IMR-90 (cell line): ENCODE data around the gene C1QL1. TPM values are rescaled to one million over a fixed set of nuclear protein-coding genes. Genes with fewer than 3 reads are reported as not detected.

Experiments
- ATAC-seq: fragments of 200-7000 bp; cut with Tn5 transposase; 2 replicates; pipeline ENCODE4 v1.9.1; 2020; ENCODE audit warnings: low read depth, mild to moderate bottlenecking, moderate library complexity
- BruUV-seq: library from RNA; stranded (reverse); fragments of 400-500 nt; replicated peaks from 2 replicates; lab custom pipeline; 2021; lab: Mats Ljungman, UMichigan
- CTCF ChIA-PET: fragments of 300-600 bp; formaldehyde crosslinking; extraction: SDS; loops from one replicate; lab custom pipeline; 2021; ENCODE audit warnings: antibody characterized with exemption; lab: Yijun Ruan, JAX
- POLR2A ChIA-PET: fragments of 300-600 bp; sonication (Branson Sonifier 250); formaldehyde crosslinking; loops from one replicate; lab custom pipeline; 2022; ENCODE audit warnings: antibody characterized with exemption; ENCODE audit not compliant: unreplicated experiment; lab: Charles Lee
- DNase-seq: peaks from one replicate; pipeline ENCODE4 v3.0.0; 2013
- H2AFZ ChIP-seq: replicated peaks from 2 replicates; pipeline ENCODE3; 2013; ENCODE audit warnings: low read length, mild to moderate bottlenecking; ENCODE audit not compliant: poor library complexity
- H2AK5ac ChIP-seq: 2 replicates; pipeline ENCODE4 v1.6.1; 2013; ENCODE audit warnings: low read depth, low read length, inconsistent platforms
- H2AK9ac ChIP-seq: replicated peaks from 2 replicates; pipeline ENCODE3; 2013; ENCODE audit warnings: mild to moderate bottlenecking, low read depth, low read length, moderate library complexity; ENCODE audit not compliant: poor library complexity
- H2BK120ac ChIP-seq: 2 replicates; pipeline ENCODE4 v1.6.1; 2013; ENCODE audit warnings: low read depth, low read length, inconsistent platforms
- H2BK15ac ChIP-seq: 3 replicates; pipeline ENCODE4 v1.6.1; 2013; ENCODE audit warnings: low read depth, low read length, inconsistent platforms
- H2BK20ac ChIP-seq: 2 replicates; pipeline ENCODE4 v1.6.1; 2013; ENCODE audit warnings: low read depth, mild to moderate bottlenecking, inconsistent platforms, low read length, moderate library complexity
- H2BK5ac ChIP-seq: 2 replicates; pipeline ENCODE4 v1.6.1; 2013; ENCODE audit warnings: mild to moderate bottlenecking, low read depth, low read length, inconsistent platforms; ENCODE audit not compliant: poor library complexity, severe bottlenecking
- H3K14ac ChIP-seq: replicated peaks from 2 replicates; pipeline ENCODE4 v1.6.1; 2013; ENCODE audit warnings: low read depth, low read length, inconsistent platforms
- H3K18ac ChIP-seq: 2 replicates; pipeline ENCODE4 v1.6.1; 2013; ENCODE audit warnings: low read depth, low read length, control low read depth
- H3K23ac ChIP-seq: 2 replicates; pipeline ENCODE4 v1.6.1; 2013; ENCODE audit warnings: low read depth, low read length, inconsistent platforms
- H3K27ac ChIP-seq: 2 replicates; pipeline ENCODE4 v1.5.1; 2013; ENCODE audit warnings: mild to moderate bottlenecking, control low read depth, low read length; ENCODE audit not compliant: insufficient read depth
- H3K27me3 ChIP-seq: 2 replicates; pipeline ENCODE4 v1.6.1; 2013; ENCODE audit warnings: low read length; ENCODE audit not compliant: control insufficient read depth, insufficient read depth
- H3K36me3 ChIP-seq: 2 replicates; pipeline ENCODE4 v1.6.1; 2013; ENCODE audit warnings: low read length, mixed read lengths; ENCODE audit not compliant: control insufficient read depth, insufficient read depth
- H3K4ac ChIP-seq: 2 replicates; pipeline ENCODE4 v1.6.1; 2013; ENCODE audit warnings: low read depth, low read length, inconsistent platforms
- H3K4me1 ChIP-seq: 2 replicates; pipeline ENCODE4 v1.6.1; 2013; ENCODE audit warnings: low read length, mixed read lengths; ENCODE audit not compliant: control insufficient read depth, insufficient read depth
- H3K4me2 ChIP-seq: 2 replicates; pipeline ENCODE4 v1.6.1; 2013; ENCODE audit warnings: low read depth, mild to moderate bottlenecking, control low read depth, low read length, moderate library complexity
- H3K4me3 ChIP-seq: 2 replicates; pipeline ENCODE4 v1.5.1; 2013; ENCODE audit warnings: low read depth, mild to moderate bottlenecking, control low read depth, low read length, moderate library complexity; ENCODE audit not compliant: insufficient read depth
- H3K56ac ChIP-seq: 2 replicates; pipeline ENCODE4 v1.6.1; 2013; ENCODE audit warnings: low read length, inconsistent platforms; ENCODE audit not compliant: insufficient read depth; ENCODE audit errors: extremely low read depth
- H3K79me1 ChIP-seq, 2 experiments: 2 replicates each; pipeline ENCODE4 v1.6.1; 2013; ENCODE audit warnings: low read length in 2 of 2, inconsistent platforms in 1 of 2, low read depth in 1 of 2
- H3K9ac ChIP-seq: 2 replicates; pipeline ENCODE4 v1.6.1; 2013; ENCODE audit warnings: low read depth, low read length, control low read depth
- H3K9me1 ChIP-seq: 2 replicates; pipeline ENCODE4 v1.6.1; 2013; ENCODE audit warnings: low read length, inconsistent platforms; ENCODE audit not compliant: insufficient read depth
- H3K9me3 ChIP-seq: 2 replicates; pipeline ENCODE4 v1.6.1; 2013; ENCODE audit warnings: low read length; ENCODE audit not compliant: control insufficient read depth, insufficient read depth
- H4K20me1 ChIP-seq: 2 replicates; pipeline ENCODE4 v1.6.1; 2013; ENCODE audit warnings: low read length, inconsistent platforms; ENCODE audit not compliant: insufficient read depth
- H4K5ac ChIP-seq: 2 replicates; pipeline ENCODE4 v1.6.1; 2013; ENCODE audit warnings: mild to moderate bottlenecking, low read depth, low read length, control low read depth
- H4K8ac ChIP-seq, 2 experiments: 2 replicates each; pipeline ENCODE4 v1.6.1; 2013; ENCODE audit warnings: low read depth in 2 of 2, low read length in 2 of 2, control low read depth in 1 of 2, inconsistent platforms in 1 of 2
- H4K91ac ChIP-seq: 2 replicates; pipeline ENCODE4 v1.6.1; 2013; ENCODE audit warnings: low read depth, low read length, inconsistent platforms; ENCODE audit not compliant: insufficient read depth
- BHLHE40 ChIP-seq: fragments of 150-350 bp; IDR thresholded peaks from 2 replicates; pipeline ENCODE4 v1.6.1; 2016; ENCODE audit warnings: mild to moderate bottlenecking, low read depth, low read length
- CEBPB ChIP-seq: IDR thresholded peaks from 2 replicates; pipeline ENCODE4 v1.6.1; 2012; ENCODE audit warnings: low read depth, low read length, improper control_type of control experiment
- MAFK ChIP-seq: IDR thresholded peaks from 2 replicates; pipeline ENCODE4 v1.6.1; 2012; ENCODE audit warnings: low read depth, low read length, improper control_type of control experiment
- MAZ ChIP-seq: IDR thresholded peaks from 2 replicates; pipeline ENCODE4 v1.6.1; 2012; ENCODE audit warnings: low read depth, mild to moderate bottlenecking, low read length, improper control_type of control experiment, moderate library complexity, borderline replicate concordance
- MXI1 ChIP-seq: IDR thresholded peaks from 2 replicates; pipeline ENCODE4 v1.6.1; 2012; ENCODE audit warnings: low read depth, mild to moderate bottlenecking, low read length, moderate library complexity, borderline replicate concordance
- NFE2L2 ChIP-seq: fragments of 150-350 bp; IDR thresholded peaks from 2 replicates; pipeline ENCODE4 v1.6.1; 2016; ENCODE audit warnings: low read depth, mild to moderate bottlenecking, low read length
- RAD21 ChIP-seq: IDR thresholded peaks from 2 replicates; pipeline ENCODE4 v1.6.1; 2012; ENCODE audit warnings: low read length, improper control_type of control experiment
- SMC3 ChIP-seq: fragments of 150-350 bp; IDR thresholded peaks from 2 replicates; pipeline ENCODE4 v1.6.1; 2016; ENCODE audit warnings: low read depth, mild to moderate bottlenecking, antibody characterized with exemption, low read length, moderate library complexity
- WGBS, 2 experiments: methylation state at CpG; one replicate each; pipeline versions ENCODE4 v1.1.5 to v1.1.7; 2013; ENCODE audit warnings: missing lambda C conversion rate in 2 of 2; ENCODE audit not compliant: insufficient read length in 1 of 2; ENCODE audit errors: extremely low coverage in 2 of 2; 5-methylcytosine and 5-hydroxymethylcytosine counted together
- dilution Hi-C: fragments of 300-500 bp; cut with HindIII; formaldehyde crosslinking; loops from one replicate; pipeline ENCODE4 v1.14.3; 2018; ENCODE audit warnings: low sequenced_read_pairs; ENCODE audit not compliant: unreplicated experiment
- in situ Hi-C: fragments of 300-500 bp; cut with MboI; formaldehyde crosslinking; loops from 3 replicates; pipeline ENCODE4 v1.14.3; 2019; ENCODE audit warnings: low sequenced_read_pairs, inconsistent platforms, mixed read lengths
- intact Hi-C: fragments of 100-400 bp; cut with micrococcal nuclease; formaldehyde crosslinking; loops from 2 replicates; pipeline ENCODE4 v1.10.0; 2022
- polyA plus RNA-seq, 3 experiments: library from polyadenylated mRNA; depleted of rRNA; stranded (reverse); fragments of >200 nt; gene quantifications; 2 replicates each; pipeline ENCODE4 v1.2.3, GENCODE V29; 2012; ENCODE audit warnings: low replicate concordance in 1 of 3
- total RNA-seq: library from RNA; depleted of rRNA; stranded (reverse); fragments of >200 nt; gene quantifications from 2 replicates; pipeline ENCODE4 v1.2.3, GENCODE V29; 2012
- TF ChIP-seq, protein P1 (sequence below): fragments of 150-350 bp; IDR thresholded peaks from 2 replicates; pipeline ENCODE4 v1.6.1; 2017; ENCODE audit warnings: mild to moderate bottlenecking, antibody characterized with exemption, low read length, low read depth
- TF ChIP-seq, protein P2 (sequence below): conservative IDR thresholded peaks from 2 replicates; pipeline ENCODE4 v1.5.1; 2012; ENCODE audit warnings: mild to moderate bottlenecking, low read depth, low read length, improper control_type of control experiment
- TF ChIP-seq, protein P3 (sequence below): fragments of 150-350 bp; IDR thresholded peaks from 2 replicates; pipeline ENCODE4 v1.6.1; 2016; ENCODE audit warnings: low read depth, mild to moderate bottlenecking, low read length, moderate library complexity, borderline replicate concordance

C1QL1 gene
- total and polyA plus RNA-seq, 2 of the 4 experiments (the other 2 are of a cell fraction), result 0.18 to 0.84 TPM

DNA sequence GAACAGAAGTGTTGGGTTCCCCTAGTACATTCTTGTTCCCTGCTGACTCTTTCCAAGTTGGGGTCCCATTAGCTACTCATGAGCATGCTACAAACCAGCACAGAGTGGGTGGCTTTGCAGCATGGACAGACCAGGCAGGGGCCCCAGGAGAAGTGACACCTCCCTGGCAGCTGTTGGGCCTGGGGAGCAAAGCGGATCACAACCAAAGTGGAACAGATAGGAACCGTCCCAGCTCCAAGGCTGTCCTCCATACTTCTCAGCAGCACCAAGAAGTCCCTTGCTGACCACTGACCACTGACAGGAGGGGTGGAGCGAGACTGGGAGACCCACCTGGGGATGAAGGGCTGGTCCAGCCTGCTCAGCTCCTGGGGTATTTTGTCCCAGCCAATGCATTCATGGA lies 40.4 kb downstream of the C1QL1 start:
- Histone ChIP-seq H3K4ac (no peak overlapping the region), H3K27ac (no peak overlapping the region), H3K14ac (no peak overlapping the region), H3K4me3 (no peak overlapping the region), H3K9me1 (no peaks in the 10 kb centered on the region), H3K27me3 (no peaks in the 10 kb centered on the region), H3K23ac (no peak overlapping the region), H2AK5ac (no peak overlapping the region), H2AK9ac (no peak overlapping the region), H4K8ac (no peak overlapping the region), H3K18ac (no peak overlapping the region), H4K5ac (no peak overlapping the region), H3K4me1 (no peaks in the 10 kb centered on the region), H3K79me1 (peaks cover 5 to 8% of the 10 kb centered on the region in 2 experiments; a peak in 2 of 4 replicates), H4K20me1 (no peaks in the 10 kb centered on the region), H2BK5ac (no peak overlapping the region), H3K36me3 (peaks cover 12% of the 10 kb centered on the region), H4K91ac (no peak overlapping the region), H3K4me2 (no peak overlapping the region), H2BK20ac (no peak overlapping the region), H3K56ac (no peak overlapping the region), H2BK15ac (no peak overlapping the region), H3K9me3 (no peaks in the 10 kb centered on the region), H3K9ac (no peak overlapping the region), H2BK120ac (no peak overlapping the region), H2AFZ (no peak overlapping the region)
- intact Hi-C loops (no loop called here), dilution Hi-C loops (no loop called here), in situ Hi-C loops (no loop called here)
- ATAC-seq (no peak), DNase-seq (no peak)
- no peak for TF ChIP-seq NFE2L2
- no peak for TF ChIP-seq RAD21
- TF ChIP-seq, protein P1, sequence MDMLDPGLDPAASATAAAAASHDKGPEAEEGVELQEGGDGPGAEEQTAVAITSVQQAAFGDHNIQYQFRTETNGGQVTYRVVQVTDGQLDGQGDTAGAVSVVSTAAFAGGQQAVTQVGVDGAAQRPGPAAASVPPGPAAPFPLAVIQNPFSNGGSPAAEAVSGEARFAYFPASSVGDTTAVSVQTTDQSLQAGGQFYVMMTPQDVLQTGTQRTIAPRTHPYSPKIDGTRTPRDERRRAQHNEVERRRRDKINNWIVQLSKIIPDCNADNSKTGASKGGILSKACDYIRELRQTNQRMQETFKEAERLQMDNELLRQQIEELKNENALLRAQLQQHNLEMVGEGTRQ, result no peak
- TF ChIP-seq, protein P2, sequence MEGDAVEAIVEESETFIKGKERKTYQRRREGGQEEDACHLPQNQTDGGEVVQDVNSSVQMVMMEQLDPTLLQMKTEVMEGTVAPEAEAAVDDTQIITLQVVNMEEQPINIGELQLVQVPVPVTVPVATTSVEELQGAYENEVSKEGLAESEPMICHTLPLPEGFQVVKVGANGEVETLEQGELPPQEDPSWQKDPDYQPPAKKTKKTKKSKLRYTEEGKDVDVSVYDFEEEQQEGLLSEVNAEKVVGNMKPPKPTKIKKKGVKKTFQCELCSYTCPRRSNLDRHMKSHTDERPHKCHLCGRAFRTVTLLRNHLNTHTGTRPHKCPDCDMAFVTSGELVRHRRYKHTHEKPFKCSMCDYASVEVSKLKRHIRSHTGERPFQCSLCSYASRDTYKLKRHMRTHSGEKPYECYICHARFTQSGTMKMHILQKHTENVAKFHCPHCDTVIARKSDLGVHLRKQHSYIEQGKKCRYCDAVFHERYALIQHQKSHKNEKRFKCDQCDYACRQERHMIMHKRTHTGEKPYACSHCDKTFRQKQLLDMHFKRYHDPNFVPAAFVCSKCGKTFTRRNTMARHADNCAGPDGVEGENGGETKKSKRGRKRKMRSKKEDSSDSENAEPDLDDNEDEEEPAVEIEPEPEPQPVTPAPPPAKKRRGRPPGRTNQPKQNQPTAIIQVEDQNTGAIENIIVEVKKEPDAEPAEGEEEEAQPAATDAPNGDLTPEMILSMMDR, result no peak
- TF ChIP-seq, protein P3, sequence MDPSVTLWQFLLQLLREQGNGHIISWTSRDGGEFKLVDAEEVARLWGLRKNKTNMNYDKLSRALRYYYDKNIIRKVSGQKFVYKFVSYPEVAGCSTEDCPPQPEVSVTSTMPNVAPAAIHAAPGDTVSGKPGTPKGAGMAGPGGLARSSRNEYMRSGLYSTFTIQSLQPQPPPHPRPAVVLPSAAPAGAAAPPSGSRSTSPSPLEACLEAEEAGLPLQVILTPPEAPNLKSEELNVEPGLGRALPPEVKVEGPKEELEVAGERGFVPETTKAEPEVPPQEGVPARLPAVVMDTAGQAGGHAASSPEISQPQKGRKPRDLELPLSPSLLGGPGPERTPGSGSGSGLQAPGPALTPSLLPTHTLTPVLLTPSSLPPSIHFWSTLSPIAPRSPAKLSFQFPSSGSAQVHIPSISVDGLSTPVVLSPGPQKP, result no peak
- TF ChIP-seq BHLHE40, result no peak
- no peak for TF ChIP-seq MAZ
- TF ChIP-seq CEBPB, result no peak
- no peak for TF ChIP-seq MAFK
- no peak for TF ChIP-seq SMC3
- no peak for TF ChIP-seq MXI1
- ChIA-PET POLR2A (no interaction called here), CTCF (no interaction called here)
- no TSS peak for BruUV-seq
- 100% methylated on average over 1 of the region's 3 CpGs; no CpG with 5 or more reads in 1 of the 2 experiments for WGBS, 2 experiments
